Mesenchymal stem cell (in vitro differentiated cells and primary cell): ENCODE results near the gene POC1B.
A peak's percentile ranks its signal among the peaks of the same experiment; 100 is the strongest.

ENCODE experiments used
- DNase-seq: peaks from one replicate; pipeline ENCODE4 v3.0.0-alpha.2; 2013
- H2AFZ ChIP-seq: one replicate; pipeline ENCODE4 v1.6.1; 2013; ENCODE audit warnings: low read depth, mild to moderate bottlenecking, control low read depth, inconsistent platforms, low read length, moderate library complexity
- H2AK5ac ChIP-seq: 2 replicates; pipeline ENCODE4 v1.6.1; 2013; ENCODE audit warnings: low read length, moderate library complexity, mild to moderate bottlenecking, inconsistent platforms; ENCODE audit not compliant: severe bottlenecking
- H2BK120ac ChIP-seq: one replicate; pipeline ENCODE4 v1.6.1; 2013; ENCODE audit warnings: low read depth, mild to moderate bottlenecking, inconsistent platforms, low read length, moderate library complexity
- H2BK12ac ChIP-seq, 2 experiments: one replicate each; pipeline ENCODE4 v1.6.1; 2013; ENCODE audit warnings: inconsistent platforms in 2 of 2, low read length in 2 of 2, mild to moderate bottlenecking in 2 of 2, moderate library complexity in 2 of 2, control low read depth in 1 of 2
- H2BK15ac ChIP-seq: one replicate; pipeline ENCODE4 v1.6.1; 2013; ENCODE audit warnings: mild to moderate bottlenecking, low read depth, inconsistent platforms; ENCODE audit not compliant: poor library complexity, severe bottlenecking
- H2BK5ac ChIP-seq: 2 replicates; pipeline ENCODE4 v1.6.1; 2013; ENCODE audit warnings: low read depth, mild to moderate bottlenecking, low read length, control low read depth, inconsistent platforms; ENCODE audit not compliant: poor library complexity, severe bottlenecking
- H3K14ac ChIP-seq, 2 experiments: one replicate each; pipeline ENCODE4 v1.6.1; 2013; ENCODE audit warnings: inconsistent platforms in 2 of 2, low read length in 2 of 2, control low read depth in 1 of 2, mild to moderate bottlenecking in 1 of 2, moderate library complexity in 1 of 2
- H3K18ac ChIP-seq, 2 experiments: one replicate each; pipeline ENCODE4 v1.6.1; 2013; ENCODE audit warnings: inconsistent platforms in 2 of 2, low read length in 2 of 2, control low read depth in 1 of 2, low read depth in 1 of 2, mild to moderate bottlenecking in 1 of 2
- H3K23ac ChIP-seq, 2 experiments: one replicate each; pipeline ENCODE4 v1.6.1; 2013; ENCODE audit warnings: inconsistent platforms in 2 of 2, low read length in 2 of 2, mild to moderate bottlenecking in 2 of 2, moderate library complexity in 2 of 2, control low read depth in 1 of 2
- H3K27ac ChIP-seq: 2 replicates; pipeline ENCODE4 v1.5.1; 2013; ENCODE audit warnings: mild to moderate bottlenecking, moderate library complexity, low read length, control low read depth, inconsistent platforms; ENCODE audit not compliant: poor library complexity, severe bottlenecking
- H3K27me3 ChIP-seq, 2 experiments: 2 replicates each; pipeline versions ENCODE4 v1.6.1 to v1.7.0; 2013; ENCODE audit warnings: low read length in 2 of 2, mild to moderate bottlenecking in 2 of 2, moderate library complexity in 2 of 2, control low read depth in 1 of 2, inconsistent platforms in 1 of 2; ENCODE audit not compliant: control insufficient read depth in 1 of 2, insufficient read depth in 1 of 2
- H3K36me3 ChIP-seq, 2 experiments: 2 replicates each; pipeline versions ENCODE4 v1.6.1 to v1.7.0; 2013; ENCODE audit warnings: low read length in 2 of 2, control low read depth in 1 of 2, inconsistent platforms in 1 of 2, low read depth in 1 of 2, mild to moderate bottlenecking in 1 of 2; ENCODE audit not compliant: insufficient read depth in 2 of 2, control insufficient read depth in 1 of 2
- H3K4ac ChIP-seq, 2 experiments: one replicate each; pipeline ENCODE4 v1.6.1; 2013; ENCODE audit warnings: inconsistent platforms in 2 of 2, low read length in 2 of 2, mild to moderate bottlenecking in 2 of 2, moderate library complexity in 2 of 2, control low read depth in 1 of 2, low read depth in 1 of 2
- H3K4me1 ChIP-seq: 2 replicates; pipeline ENCODE4 v1.6.1; 2013; ENCODE audit warnings: low read depth, low read length, control low read depth; ENCODE audit not compliant: control insufficient read depth, insufficient read depth
- H3K4me2 ChIP-seq: 2 replicates; pipeline ENCODE4 v1.6.1; 2013; ENCODE audit warnings: low read length, mild to moderate bottlenecking, inconsistent platforms; ENCODE audit not compliant: poor library complexity, severe bottlenecking
- H3K4me3 ChIP-seq, 2 experiments: 2 replicates each; pipeline versions ENCODE4 v1.5.1 to v1.7.0; 2013; ENCODE audit warnings: low read length in 2 of 2, mild to moderate bottlenecking in 2 of 2, control low read depth in 1 of 2, low read depth in 1 of 2; ENCODE audit not compliant: insufficient read depth in 1 of 2
- H3K79me1 ChIP-seq: replicated peaks from 2 replicates; pipeline ENCODE4 v1.6.1; 2013; ENCODE audit warnings: mild to moderate bottlenecking, control low read depth, low read length, inconsistent platforms; ENCODE audit not compliant: poor library complexity, severe bottlenecking
- H3K9ac ChIP-seq: 2 replicates; pipeline ENCODE4 v1.7.0; 2013; ENCODE audit warnings: mild to moderate bottlenecking, low read length, moderate library complexity
- H3K9me3 ChIP-seq: 2 replicates; pipeline ENCODE4 v1.7.0; 2013; ENCODE audit warnings: mild to moderate bottlenecking, low read length; ENCODE audit not compliant: control insufficient read depth
- H4K8ac ChIP-seq: one replicate; pipeline ENCODE4 v1.6.1; 2013; ENCODE audit warnings: inconsistent platforms, mild to moderate bottlenecking, low read length, moderate library complexity
- H4K91ac ChIP-seq: one replicate; pipeline ENCODE4 v1.6.1; 2013; ENCODE audit warnings: mild to moderate bottlenecking, low read length, inconsistent platforms
- WGBS: methylation state at CpG from one replicate; pipeline ENCODE4 v1.1.7; 2013; ENCODE audit warnings: mixed read lengths; 5-methylcytosine and 5-hydroxymethylcytosine counted together

The POC1B gene

DNA sequence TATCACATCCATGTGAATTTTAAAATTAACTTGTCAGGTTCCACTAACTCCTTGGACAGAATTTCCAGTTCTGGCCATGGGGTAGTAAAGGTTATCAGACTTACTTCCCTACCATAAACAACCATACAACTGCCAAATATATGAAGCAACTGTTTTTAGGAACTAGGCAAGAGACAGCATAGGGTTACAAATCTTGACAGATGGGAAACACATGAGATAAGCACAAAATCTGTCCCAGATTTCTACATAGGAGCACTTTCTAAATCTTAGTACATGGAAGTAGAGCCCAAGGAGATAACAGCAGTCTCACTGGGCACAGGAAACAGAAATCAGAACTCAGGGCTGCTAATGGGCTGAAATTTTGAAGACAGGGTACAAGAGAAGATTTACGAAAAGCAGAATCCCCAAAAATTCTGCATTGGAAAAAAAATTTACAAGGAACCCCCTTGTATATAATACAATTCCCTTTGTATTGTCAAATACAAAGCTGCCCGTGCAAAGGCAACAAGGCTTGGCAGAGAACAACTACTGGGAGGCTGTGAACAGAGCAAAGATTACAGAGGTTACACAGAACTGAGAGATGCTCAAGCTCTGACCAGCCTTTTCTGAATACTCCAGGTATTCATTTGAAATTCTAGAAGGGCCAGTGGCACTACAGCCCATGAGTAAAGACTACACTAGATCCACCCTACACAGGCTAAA is 44.5 kb downstream of the POC1B start:
- Histone ChIP-seq H3K79me1 (peaks cover 6% of the 10 kb centered on the region), H2AFZ (no peak overlapping the region), H3K18ac (no peak overlapping the region), H4K91ac (no peak overlapping the region), H2BK5ac (no peak overlapping the region), H3K14ac (no peak overlapping the region), H3K36me3 (peaks cover 0 to 2% of the 10 kb centered on the region in 2 experiments), H2AK5ac (no peak overlapping the region), H2BK120ac (no peak overlapping the region), H3K4ac (no peak overlapping the region), H2BK15ac (no peak overlapping the region), H3K4me3 (no peak overlapping the region), H4K8ac (no peak overlapping the region), H3K9me3 (no peaks in the 10 kb centered on the region), H3K27me3 (no peaks in the 10 kb centered on the region), H3K27ac (no peak overlapping the region), H2BK12ac (no peak overlapping the region), H3K9ac (no peak overlapping the region), H3K4me1 (peaks cover 2% of the 10 kb centered on the region), H3K23ac (no peak overlapping the region), H3K4me2 (no peak overlapping the region)
- WGBS, result 85% methylated on average over 2 of the region's 2 CpGs
- no peak for DNase-seq

DNA sequence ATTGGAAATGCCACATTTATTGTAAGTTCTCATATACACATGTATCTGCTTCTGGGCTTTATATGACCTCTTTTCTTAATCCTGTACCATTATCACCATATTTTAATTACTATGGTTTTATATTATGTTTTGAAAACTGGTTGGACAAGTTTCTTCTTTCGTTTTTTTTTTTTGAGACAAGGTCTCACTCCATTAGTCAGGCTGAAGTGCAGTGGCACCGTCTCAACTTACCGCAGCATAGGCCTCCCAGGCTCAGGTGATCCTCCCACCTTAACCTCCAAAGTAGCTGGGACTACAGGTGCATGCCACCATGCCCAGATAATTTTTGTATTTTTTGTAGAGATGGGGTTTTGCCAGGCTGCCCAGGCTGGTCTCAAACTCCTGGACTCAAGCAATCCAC is 45.9 kb downstream of the POC1B start:
- H3K36me3 ChIP-seq, result peaks cover 0 to 2% of the 10 kb centered on the region in 2 experiments
- no peaks in the 10 kb centered on the region for H3K27me3 ChIP-seq
- no peak overlapping the region for H3K23ac ChIP-seq
- no peak overlapping the region for H2BK5ac ChIP-seq
- no peak overlapping the region for H3K4me3 ChIP-seq
- no peak overlapping the region for H2BK15ac ChIP-seq
- H2AFZ ChIP-seq, result no peak overlapping the region
- H3K18ac ChIP-seq, result no peak overlapping the region
- no peak overlapping the region for H2BK12ac ChIP-seq
- no peak for DNase-seq
- no peak overlapping the region for H3K27ac ChIP-seq
- no peak overlapping the region for H3K4me2 ChIP-seq
- no peak overlapping the region for H4K91ac ChIP-seq
- H3K14ac ChIP-seq, result no peak overlapping the region
- no peak overlapping the region for H2AK5ac ChIP-seq
- peaks cover 2% of the 10 kb centered on the region for H3K4me1 ChIP-seq
- H4K8ac ChIP-seq, result no peak overlapping the region
- H3K79me1 ChIP-seq, result peaks cover 4% of the 10 kb centered on the region
- no peak overlapping the region for H2BK120ac ChIP-seq
- WGBS, result 93% methylated on average over 3 of the region's 3 CpGs
- no peaks in the 10 kb centered on the region for H3K9me3 ChIP-seq
- H3K9ac ChIP-seq, result no peak overlapping the region
- no peak overlapping the region for H3K4ac ChIP-seq

DNA sequence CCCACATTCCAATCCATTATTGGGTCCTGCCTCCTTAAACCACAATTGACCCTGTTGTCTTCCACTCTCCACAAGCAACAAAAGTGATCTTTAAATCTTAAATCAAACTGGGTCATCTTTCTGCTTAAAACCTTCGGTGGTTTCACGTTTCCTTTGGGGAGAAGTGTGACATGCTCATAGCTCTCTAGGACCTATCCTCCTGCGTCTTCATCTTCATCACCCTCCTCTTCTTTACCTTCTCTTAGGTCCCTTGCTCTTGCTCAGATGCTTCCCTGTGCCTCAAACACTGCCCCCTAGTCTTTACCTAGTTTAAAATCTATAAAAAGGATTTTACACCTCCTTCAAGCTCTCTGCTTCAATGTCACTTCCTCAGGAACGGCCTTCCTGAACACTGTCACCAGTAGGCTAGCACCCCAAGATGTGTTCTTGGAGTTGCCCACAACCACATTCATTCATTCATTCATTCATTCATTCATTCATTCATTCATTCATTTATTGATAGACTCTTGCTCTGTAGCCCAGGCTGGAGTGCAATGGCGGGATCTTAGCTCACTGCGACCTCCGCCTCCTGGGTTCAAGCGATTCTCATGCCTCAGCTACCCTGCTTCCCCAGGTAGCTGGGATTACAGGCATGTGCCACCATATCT is 48.1 kb downstream of the POC1B start:
- Histone ChIP-seq H2AK5ac (no peak overlapping the region), H3K4me2 (no peak overlapping the region), H3K14ac (no peak overlapping the region), H2BK5ac (no peak overlapping the region), H3K9me3 (no peaks in the 10 kb centered on the region), H3K36me3 (no peaks in the 10 kb centered on the region), H3K4me3 (no peak overlapping the region), H2BK12ac (no peak overlapping the region), H3K27me3 (no peaks in the 10 kb centered on the region), H3K23ac (no peak overlapping the region), H2BK120ac (no peak overlapping the region), H4K8ac (no peak overlapping the region), H3K79me1 (peaks cover 1% of the 10 kb centered on the region), H2BK15ac (no peak overlapping the region), H4K91ac (no peak overlapping the region), H3K9ac (no peak overlapping the region), H3K4me1 (no peaks in the 10 kb centered on the region), H3K18ac (no peak overlapping the region), H2AFZ (no peak overlapping the region), H3K4ac (no peak overlapping the region), H3K27ac (no peak overlapping the region)
- DNase-seq, result no peak
- WGBS, result 91% methylated on average over 8 of the region's 8 CpGs

DNA sequence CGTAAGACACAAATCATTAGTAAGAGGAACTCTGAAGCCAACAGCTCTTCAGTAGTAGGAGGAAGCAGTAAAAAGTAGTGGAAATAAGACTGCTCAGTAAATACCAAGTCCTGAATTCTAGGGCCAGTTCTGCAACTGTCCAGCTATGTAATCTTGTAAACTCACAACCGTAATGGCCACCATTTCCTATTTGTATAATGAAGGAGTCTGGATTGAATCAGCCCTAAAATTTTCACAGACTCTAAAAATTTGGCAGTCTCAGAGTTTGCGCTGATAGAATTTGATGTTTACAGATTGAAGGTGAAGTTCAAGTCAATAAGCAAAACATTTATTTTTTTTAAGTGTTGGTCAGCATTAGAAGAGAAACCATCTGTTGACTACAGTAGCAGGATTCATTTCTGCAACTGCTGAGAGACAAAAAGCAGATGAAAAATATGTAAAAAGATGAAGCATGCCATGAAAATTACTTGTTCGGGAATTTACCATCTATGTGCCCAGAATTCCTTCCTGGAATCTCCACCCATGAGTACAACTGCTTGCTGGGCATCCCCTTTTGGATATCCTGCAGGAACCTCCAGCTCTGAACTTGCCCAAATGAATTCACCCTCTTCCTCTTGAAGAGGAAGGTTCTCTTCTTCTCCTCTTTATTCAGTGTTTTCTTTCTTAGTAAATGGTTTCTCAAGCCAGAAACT is 48.8 kb downstream of the POC1B start:
- no peaks in the 10 kb centered on the region for H3K27me3 ChIP-seq
- H2AFZ ChIP-seq, result no peak overlapping the region
- H3K9ac ChIP-seq, result no peak overlapping the region
- H2BK120ac ChIP-seq, result no peak overlapping the region
- no peak overlapping the region for H2BK12ac ChIP-seq
- H3K18ac ChIP-seq, result no peak overlapping the region
- H3K4me1 ChIP-seq, result no peaks in the 10 kb centered on the region
- no peak overlapping the region for H3K23ac ChIP-seq
- no peak overlapping the region for H2BK5ac ChIP-seq
- H4K91ac ChIP-seq, result no peak overlapping the region
- no peaks in the 10 kb centered on the region for H3K9me3 ChIP-seq
- H2BK15ac ChIP-seq, result no peak overlapping the region
- no peak overlapping the region for H3K27ac ChIP-seq
- no peak overlapping the region for H2AK5ac ChIP-seq
- DNase-seq, result peak; percentile 12
- no peak overlapping the region for H3K14ac ChIP-seq
- H3K4me2 ChIP-seq, result no peak overlapping the region
- peaks cover 1% of the 10 kb centered on the region for H3K79me1 ChIP-seq
- H3K36me3 ChIP-seq, result no peaks in the 10 kb centered on the region
- H3K4me3 ChIP-seq, result no peak overlapping the region
- no peak overlapping the region for H4K8ac ChIP-seq
- no peak overlapping the region for H3K4ac ChIP-seq
- WGBS, result 65% methylated on average over 3 of the region's 4 CpGs
